Activated naive CD8-positive, alpha-beta T cell treated with anti-CD3 and anti-CD28 coated beads for 36 hours (primary cell): Measurements from ENCODE around the gene CAMTA1. TPM values are rescaled to one million over a fixed set of nuclear protein-coding genes. Genes with fewer than 3 reads are reported as not detected.

Source experiments
- DNase-seq: peaks from one replicate; pipeline ENCODE4 v3.0.0; 2021
- H3K27ac Mint-ChIP-seq: one replicate; pipeline ENCODE4 v1.8.0; 2022; ENCODE audit warnings: mild to moderate bottlenecking, moderate library complexity, mixed read lengths
- H3K27me3 Mint-ChIP-seq: one replicate; pipeline ENCODE4 v1.8.0; 2022; ENCODE audit warnings: mild to moderate bottlenecking, mixed read lengths
- H3K36me3 Mint-ChIP-seq: one replicate; pipeline ENCODE4 v1.8.0; 2021; ENCODE audit warnings: mild to moderate bottlenecking, mixed read lengths
- H3K4me1 Mint-ChIP-seq: one replicate; pipeline ENCODE4 v1.8.0; 2021; ENCODE audit warnings: mixed read lengths
- H3K4me3 Mint-ChIP-seq: one replicate; pipeline ENCODE4 v1.8.0; 2022; ENCODE audit warnings: mild to moderate bottlenecking, moderate library complexity, mixed read lengths
- H3K9me3 Mint-ChIP-seq: one replicate; pipeline ENCODE4 v1.8.0; 2022; ENCODE audit warnings: mixed read lengths
- total RNA-seq, 2 experiments: library from RNA; stranded (reverse); gene quantifications; one replicate each; pipeline ENCODE4 v1.2.3, GENCODE V29; 2021

CAMTA1 gene
- total RNA-seq, 2 experiments from 2014 or later, result 70.4 to 71.4 TPM

DNA sequence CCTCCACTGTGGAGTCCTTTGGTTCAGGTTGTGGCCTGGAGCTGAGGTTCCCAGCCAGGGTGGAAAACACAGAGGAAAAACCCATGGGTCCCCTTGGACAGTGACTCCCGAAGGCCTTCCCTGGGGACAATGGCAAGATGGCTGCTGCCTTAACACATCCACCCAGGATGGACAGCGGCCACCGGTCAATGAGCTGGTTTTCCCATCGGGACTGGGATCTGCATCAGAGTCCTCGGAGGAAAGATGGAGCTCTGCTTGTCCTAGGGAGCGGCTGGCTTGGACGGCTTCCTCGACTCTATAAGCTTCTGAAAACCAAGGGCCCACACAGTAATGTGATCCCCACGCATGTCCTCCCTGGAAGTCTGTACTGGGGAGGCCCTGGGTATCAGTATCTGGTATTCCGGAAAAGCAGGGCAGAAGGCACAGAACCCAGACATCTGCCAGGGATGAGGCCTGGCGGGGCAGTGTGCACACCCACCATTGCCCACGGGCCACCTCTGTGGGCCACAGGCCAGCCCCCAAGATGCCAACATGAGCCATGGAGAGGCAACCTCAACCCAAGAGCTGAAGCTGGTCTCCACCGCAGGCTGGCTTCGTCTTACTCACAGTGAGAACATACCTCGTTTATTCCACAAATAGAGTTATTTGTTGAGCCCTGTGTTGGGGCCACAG lies 891.2 kb downstream of the CAMTA1 start:
- Mint-ChIP-seq H3K4me1 (no peaks in the 10 kb centered on the region), H3K27me3 (no peaks in the 10 kb centered on the region), H3K36me3 (no peaks in the 10 kb centered on the region), H3K9me3 (no peaks in the 10 kb centered on the region), H3K4me3 (no peak overlapping the region), H3K27ac (no peak overlapping the region)
- DNase-seq, result no peak

DNA sequence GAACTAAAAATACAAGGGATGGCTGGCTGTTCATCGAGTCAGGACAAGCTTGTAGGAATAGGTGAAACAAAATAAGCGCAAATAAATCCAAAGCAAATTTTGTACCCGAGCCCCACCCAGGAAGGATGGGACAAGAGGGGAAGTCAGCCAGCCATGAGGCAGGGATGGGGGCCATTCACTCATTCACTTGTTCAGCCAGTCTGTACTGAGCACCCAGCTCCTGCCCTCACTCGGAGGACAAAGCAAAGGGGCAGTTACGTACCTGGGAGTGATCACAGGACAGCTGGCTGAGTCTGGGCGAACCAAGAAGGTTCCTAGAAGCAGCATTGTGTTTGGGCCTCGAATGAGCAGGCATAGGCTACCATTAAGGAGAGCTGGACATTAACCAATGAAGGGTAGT lies 891.9 kb downstream of the CAMTA1 start:
- H3K4me3 Mint-ChIP-seq, result no peak overlapping the region

DNA sequence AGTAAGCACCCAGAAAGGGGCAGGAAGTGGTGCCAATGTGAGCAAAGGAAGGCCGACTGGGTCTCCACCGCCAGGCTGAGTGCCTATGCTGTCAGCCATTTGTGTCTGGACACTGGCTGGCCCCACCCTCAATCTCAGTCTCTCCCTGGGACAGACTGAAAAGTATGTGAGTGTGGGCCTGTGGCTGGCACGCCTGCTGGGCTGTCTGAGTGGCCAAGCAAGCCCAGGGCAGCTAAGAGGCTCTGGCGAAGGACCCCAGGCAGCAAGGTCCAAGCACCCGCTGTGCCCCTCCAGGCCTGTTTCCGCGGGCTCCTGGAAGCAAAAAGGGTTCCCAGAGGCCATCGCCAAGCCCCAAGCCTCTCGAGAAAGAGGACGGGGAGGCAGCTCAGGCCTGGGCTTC lies 892.6 kb downstream of the CAMTA1 start:
- Mint-ChIP-seq H3K27me3 (no peaks in the 10 kb centered on the region), H3K9me3 (no peaks in the 10 kb centered on the region), H3K4me1 (no peaks in the 10 kb centered on the region), H3K27ac (no peak overlapping the region), H3K4me3 (no peak overlapping the region), H3K36me3 (no peaks in the 10 kb centered on the region)
- no peak for DNase-seq

More for the DNA sequence above, 891.9 kb downstream of the CAMTA1 start:
- Mint-ChIP-seq H3K27ac (no peak overlapping the region), H3K36me3 (no peaks in the 10 kb centered on the region), H3K4me1 (no peaks in the 10 kb centered on the region), H3K9me3 (no peaks in the 10 kb centered on the region), H3K27me3 (no peaks in the 10 kb centered on the region)
- no peak for DNase-seq

DNA sequence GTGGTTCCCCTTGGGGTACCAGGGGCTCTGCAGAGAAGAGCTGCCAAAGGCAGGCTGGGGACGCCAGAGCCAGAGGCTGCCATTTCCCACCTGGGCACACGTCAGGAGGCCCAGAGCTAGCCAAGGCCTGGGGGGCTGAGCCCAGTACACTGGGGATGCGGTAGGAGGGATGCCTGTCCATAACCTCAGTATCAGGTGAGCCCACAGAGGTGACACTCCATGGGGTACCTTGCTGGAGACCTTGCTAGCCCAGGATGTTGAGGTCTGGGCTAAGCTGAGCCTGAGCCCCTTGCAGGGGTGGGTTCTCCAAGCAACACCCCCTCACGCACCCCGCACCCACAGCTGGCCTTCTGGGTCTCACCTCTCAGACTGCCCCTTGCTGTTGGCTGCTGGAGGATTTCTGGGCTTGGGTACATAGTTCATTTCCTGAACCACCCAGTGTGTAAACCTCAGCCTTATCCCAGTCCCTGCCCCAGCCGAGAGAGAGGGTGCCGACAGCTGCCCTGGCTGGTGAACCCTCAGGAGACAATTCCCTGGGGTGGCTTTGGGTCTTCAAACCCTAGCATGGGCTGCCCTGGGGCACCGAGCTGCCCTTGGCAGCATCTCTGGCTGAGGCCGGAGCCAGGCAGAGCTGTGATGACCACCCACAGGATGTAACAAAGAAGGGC lies 893.4 kb downstream of the CAMTA1 start:
- H3K27ac Mint-ChIP-seq, result no peak overlapping the region
- no peaks in the 10 kb centered on the region for H3K36me3 Mint-ChIP-seq
- no peaks in the 10 kb centered on the region for H3K4me1 Mint-ChIP-seq
- no peak for DNase-seq
- H3K9me3 Mint-ChIP-seq, result no peaks in the 10 kb centered on the region
- H3K4me3 Mint-ChIP-seq, result no peak overlapping the region
- H3K27me3 Mint-ChIP-seq, result no peaks in the 10 kb centered on the region

DNA sequence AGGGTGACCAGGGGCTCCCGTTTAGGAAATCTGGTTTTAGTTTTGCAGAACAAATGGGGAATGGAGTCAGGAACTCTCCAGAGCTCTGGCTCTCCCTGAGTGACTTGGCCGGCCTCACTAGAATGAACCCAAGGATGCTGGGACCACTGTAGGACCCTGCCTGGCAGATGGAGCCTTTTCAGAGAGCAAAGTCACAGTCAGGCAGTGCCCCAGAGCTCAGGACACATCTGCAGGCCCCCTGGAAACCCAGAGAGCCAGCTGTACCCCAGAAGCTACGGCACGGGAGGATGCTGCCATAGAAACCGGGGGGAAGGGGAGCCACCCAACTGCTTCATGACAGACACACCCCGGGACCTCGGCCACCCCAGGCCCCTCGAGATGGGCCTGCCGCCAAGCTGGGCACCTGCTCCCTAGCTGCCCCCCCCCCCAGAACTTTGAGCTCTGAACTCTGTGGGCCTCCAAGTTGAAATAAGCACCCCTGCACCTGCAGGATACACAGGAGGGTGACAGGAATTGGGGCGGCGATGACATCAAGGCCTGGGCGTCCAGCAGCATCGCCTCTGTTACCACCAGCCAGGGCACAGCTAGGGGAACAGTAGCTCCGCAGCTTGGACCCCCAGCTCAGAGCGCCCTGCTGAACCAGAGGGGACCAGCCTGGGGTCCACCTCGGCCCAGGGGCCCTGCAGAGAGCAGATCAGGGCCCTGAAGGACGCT lies 894.1 kb downstream of the CAMTA1 start:
- peak overlapping the region; percentile 14 for H3K4me3 Mint-ChIP-seq
- no peaks in the 10 kb centered on the region for H3K27me3 Mint-ChIP-seq
- no peaks in the 10 kb centered on the region for H3K36me3 Mint-ChIP-seq
- H3K4me1 Mint-ChIP-seq, result no peaks in the 10 kb centered on the region
- no peak overlapping the region for H3K27ac Mint-ChIP-seq
- DNase-seq, result no peak
- H3K9me3 Mint-ChIP-seq, result no peaks in the 10 kb centered on the region

DNA sequence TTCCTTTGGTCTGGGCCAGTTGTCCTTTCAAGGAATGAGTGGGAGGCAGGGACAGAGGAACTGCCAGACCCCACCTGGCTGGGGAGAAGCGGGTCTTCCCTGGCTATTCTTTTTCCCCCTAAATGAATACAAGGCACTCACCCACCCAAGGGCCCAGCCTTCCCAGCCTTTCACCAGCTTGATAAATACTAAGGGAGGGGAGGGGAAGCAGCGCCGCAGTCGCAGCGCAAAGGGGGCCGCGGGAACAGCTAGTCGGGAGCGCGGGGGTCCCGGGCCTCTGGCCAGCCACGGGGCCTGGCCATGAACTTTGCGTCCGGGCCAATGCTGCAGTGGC lies 894.6 kb downstream of the CAMTA1 start:
- H3K27ac Mint-ChIP-seq, result no peak overlapping the region
- H3K27me3 Mint-ChIP-seq, result no peaks in the 10 kb centered on the region
- H3K4me1 Mint-ChIP-seq, result no peaks in the 10 kb centered on the region
- DNase-seq, result no peak
- H3K36me3 Mint-ChIP-seq, result no peaks in the 10 kb centered on the region
- H3K4me3 Mint-ChIP-seq, result no peak overlapping the region
- no peaks in the 10 kb centered on the region for H3K9me3 Mint-ChIP-seq

DNA sequence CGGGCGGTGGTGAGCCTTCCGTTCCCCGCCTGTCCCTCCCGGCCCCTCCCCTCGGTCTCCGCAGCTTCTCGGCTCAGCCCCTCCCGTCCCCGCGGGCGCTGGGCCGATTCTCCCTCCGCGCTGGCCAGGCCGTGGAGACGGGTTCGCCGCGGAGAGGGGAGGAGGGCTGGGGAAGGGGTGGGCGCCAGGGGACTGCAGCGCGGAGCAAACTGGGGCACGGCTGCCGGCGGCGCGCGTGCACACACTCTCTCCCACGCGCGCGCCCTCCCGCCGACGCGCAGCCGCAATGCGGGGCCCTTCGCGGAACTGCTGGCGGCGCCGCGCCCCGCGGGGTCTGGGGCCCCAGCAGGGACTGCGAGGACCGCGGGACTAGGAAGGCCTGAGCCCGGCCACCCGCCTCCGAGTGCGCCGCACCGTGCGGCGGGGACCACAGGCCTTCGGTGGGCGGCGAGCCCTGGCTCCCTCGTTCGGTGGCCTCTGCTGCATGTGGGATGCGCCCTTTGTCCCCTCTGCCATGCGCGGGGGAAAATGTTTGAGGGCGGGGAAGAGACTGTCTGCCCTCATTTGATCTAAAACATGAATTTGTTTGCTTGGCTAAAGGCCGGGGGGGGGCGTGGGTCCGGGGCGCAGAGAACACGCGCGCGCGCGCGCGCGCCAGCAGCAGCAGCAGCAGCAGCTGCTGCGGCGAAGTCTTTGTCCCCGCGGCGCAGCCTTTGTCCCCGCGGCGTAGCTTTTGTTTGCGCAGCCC lies 895.1 kb downstream of the CAMTA1 start:
- Mint-ChIP-seq H3K36me3 (no peaks in the 10 kb centered on the region), H3K9me3 (no peaks in the 10 kb centered on the region), H3K27me3 (no peaks in the 10 kb centered on the region), H3K4me3 (peak overlapping the region; percentile 74), H3K4me1 (no peaks in the 10 kb centered on the region), H3K27ac (no peak overlapping the region)
- DNase-seq, result peak; percentile 50

DNA sequence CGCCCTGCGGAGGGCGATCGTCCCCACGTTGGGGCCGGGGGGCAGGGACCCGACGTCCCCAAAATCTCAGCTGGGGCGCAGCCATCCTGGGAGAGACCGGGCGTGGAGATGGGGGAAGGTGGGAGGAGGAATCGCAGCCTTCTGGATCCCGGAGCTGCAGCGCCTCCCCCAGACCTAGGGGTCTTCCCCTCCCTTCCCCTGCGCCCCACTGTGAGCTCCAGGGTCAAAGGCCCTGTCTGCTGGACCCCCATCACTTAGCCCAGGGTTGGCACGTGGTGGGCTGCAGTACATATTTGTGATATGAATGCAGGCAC lies 895.7 kb downstream of the CAMTA1 start:
- H3K4me1 Mint-ChIP-seq, result no peaks in the 10 kb centered on the region
- H3K27ac Mint-ChIP-seq, result no peak overlapping the region
- no peaks in the 10 kb centered on the region for H3K9me3 Mint-ChIP-seq
- no peaks in the 10 kb centered on the region for H3K36me3 Mint-ChIP-seq
- H3K4me3 Mint-ChIP-seq, result peak overlapping the region; percentile 65
- H3K27me3 Mint-ChIP-seq, result no peaks in the 10 kb centered on the region
- DNase-seq, result no peak

DNA sequence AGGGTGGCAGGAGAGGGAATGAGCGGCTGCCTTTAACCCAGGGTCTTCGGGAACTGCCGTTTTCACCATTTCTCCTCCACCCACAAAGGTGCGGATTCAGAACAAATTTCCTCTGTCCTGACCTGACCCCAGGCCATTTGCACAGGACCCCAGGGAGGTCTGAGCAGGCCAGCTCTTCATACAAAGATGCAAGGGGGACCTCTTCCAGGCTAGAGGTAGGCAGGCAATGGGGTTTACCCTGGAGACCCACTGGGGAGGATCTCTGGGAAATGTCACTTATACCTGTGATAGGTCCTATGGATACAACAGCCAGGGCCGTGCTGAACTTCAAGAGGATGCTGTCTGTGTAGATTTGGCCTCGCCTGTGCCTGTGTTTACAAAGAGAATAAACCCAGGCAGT lies 896.1 kb downstream of the CAMTA1 start:
- Mint-ChIP-seq H3K27me3 (no peaks in the 10 kb centered on the region), H3K9me3 (no peaks in the 10 kb centered on the region), H3K27ac (no peak overlapping the region), H3K36me3 (no peaks in the 10 kb centered on the region), H3K4me1 (no peaks in the 10 kb centered on the region), H3K4me3 (no peak overlapping the region)
- DNase-seq, result no peak

DNA sequence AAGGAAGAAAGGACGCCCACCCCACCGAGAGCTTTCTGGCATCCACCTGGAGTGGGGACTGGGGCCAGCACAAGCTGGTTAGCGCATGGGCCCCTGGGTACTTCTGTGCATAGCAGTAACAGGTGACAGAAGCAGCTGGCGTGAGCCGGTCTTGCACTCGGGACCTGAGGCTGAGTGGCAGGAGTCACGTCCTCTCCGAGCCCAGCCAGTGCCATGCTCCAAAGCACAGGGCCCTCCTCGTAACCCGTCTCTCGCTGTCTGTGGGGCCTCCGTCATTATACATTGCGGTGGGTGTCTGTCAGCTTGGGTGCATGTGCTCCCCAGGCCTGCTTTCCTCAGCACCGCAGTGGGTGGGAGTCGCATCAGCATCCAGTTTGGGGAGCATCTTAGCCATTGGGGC lies 898.3 kb downstream of the CAMTA1 start:
- H3K4me3 Mint-ChIP-seq, result no peak overlapping the region
- no peaks in the 10 kb centered on the region for H3K27me3 Mint-ChIP-seq
- no peaks in the 10 kb centered on the region for H3K9me3 Mint-ChIP-seq
- no peaks in the 10 kb centered on the region for H3K36me3 Mint-ChIP-seq
- no peak for DNase-seq
- H3K4me1 Mint-ChIP-seq, result no peaks in the 10 kb centered on the region
- H3K27ac Mint-ChIP-seq, result no peak overlapping the region

DNA sequence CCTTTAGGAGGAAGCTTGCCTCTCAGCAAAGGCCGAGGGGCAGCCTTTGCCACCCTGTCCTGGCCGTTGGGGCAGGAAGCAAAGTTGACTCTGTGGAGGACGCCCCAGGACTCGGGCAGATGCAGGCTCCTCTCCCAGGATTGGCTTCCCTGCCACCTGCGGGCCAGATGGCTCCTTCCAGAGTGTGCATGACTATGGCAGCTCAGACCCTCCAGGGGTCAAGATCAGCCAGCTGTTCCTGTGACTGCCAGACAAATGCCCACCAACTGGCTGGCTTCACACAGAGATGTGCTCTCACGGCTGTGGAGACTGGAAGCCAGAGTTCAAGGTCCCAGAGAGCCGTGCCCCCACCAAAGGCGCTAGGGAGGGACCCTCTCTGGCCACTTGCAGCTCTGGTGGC lies 898.9 kb downstream of the CAMTA1 start:
- H3K4me1 Mint-ChIP-seq, result no peaks in the 10 kb centered on the region
- no peak for DNase-seq
- no peaks in the 10 kb centered on the region for H3K27me3 Mint-ChIP-seq
- H3K9me3 Mint-ChIP-seq, result no peaks in the 10 kb centered on the region
- no peak overlapping the region for H3K4me3 Mint-ChIP-seq
- H3K36me3 Mint-ChIP-seq, result no peaks in the 10 kb centered on the region
- H3K27ac Mint-ChIP-seq, result no peak overlapping the region

DNA sequence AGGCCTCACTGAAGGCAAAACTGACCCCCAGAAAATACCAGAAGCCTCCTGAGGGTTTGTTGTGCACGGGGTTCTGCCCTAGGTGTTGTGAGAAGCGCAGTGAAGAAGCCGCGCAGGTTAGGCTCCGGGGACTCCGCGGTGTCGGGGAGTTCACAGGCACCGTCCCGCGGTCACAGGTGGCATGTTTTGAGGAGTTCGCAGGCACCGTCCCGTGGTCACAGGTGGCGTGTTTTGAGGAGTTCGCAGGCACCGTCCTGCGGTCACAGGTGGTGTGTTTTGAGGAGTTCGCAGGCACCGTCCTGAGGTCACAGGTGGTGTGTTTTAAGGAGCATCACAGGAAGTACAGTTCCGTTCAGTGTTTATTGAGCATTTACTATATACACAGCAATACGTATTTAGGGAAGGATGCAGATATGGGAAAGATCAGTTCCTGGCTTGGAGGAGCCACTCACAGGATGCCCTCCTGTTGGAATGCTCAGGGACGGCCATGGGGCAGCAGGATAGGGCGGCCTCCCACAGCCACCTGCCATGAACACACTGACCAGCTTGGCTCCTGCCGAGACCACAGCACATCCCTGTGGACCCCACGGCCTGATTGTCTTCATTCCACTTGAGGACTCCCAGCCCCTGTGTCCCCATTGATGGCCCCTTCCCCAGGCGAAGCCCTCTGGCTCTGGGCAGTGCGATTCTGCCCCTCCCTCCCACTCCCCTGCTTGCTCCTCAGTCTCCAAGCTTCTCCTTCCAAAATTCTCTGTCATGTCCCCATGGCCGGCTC lies 899.8 kb downstream of the CAMTA1 start:
- no peaks in the 10 kb centered on the region for H3K36me3 Mint-ChIP-seq
- no peak for DNase-seq
- no peak overlapping the region for H3K27ac Mint-ChIP-seq
- H3K4me3 Mint-ChIP-seq, result no peak overlapping the region
- H3K27me3 Mint-ChIP-seq, result no peaks in the 10 kb centered on the region
- H3K9me3 Mint-ChIP-seq, result no peaks in the 10 kb centered on the region
- H3K4me1 Mint-ChIP-seq, result no peaks in the 10 kb centered on the region

DNA sequence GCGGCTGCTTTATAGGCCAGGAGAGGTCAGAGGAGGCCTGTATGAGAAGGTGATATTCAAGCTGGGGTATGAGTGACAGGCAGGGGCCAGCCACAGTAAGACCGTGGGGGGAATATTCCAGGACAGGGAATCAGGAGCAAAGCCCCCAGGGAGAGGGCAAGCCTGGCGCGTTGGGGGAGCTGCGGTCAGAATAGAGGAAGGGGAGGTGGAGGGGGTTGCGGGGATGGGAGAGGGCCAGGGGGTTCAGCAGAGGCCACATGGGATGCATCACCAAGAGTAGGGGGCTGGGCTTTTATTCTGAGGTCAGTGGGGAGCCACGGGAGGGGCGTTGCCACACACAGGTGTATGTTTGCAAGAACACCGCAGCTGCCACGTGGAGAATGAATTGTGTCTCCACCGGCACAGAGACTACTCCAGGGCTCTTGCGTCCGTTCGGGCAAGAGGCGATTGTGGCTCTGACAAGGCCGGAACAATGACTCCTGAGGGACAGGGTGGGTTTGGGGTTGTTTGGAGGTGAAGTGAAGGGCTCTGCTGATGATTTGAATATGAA lies 901.1 kb downstream of the CAMTA1 start:
- Mint-ChIP-seq H3K27me3 (peaks cover 4% of the 10 kb centered on the region), H3K36me3 (no peaks in the 10 kb centered on the region), H3K4me3 (no peak overlapping the region), H3K9me3 (no peaks in the 10 kb centered on the region), H3K27ac (no peak overlapping the region), H3K4me1 (no peaks in the 10 kb centered on the region)
- DNase-seq, result no peak

DNA sequence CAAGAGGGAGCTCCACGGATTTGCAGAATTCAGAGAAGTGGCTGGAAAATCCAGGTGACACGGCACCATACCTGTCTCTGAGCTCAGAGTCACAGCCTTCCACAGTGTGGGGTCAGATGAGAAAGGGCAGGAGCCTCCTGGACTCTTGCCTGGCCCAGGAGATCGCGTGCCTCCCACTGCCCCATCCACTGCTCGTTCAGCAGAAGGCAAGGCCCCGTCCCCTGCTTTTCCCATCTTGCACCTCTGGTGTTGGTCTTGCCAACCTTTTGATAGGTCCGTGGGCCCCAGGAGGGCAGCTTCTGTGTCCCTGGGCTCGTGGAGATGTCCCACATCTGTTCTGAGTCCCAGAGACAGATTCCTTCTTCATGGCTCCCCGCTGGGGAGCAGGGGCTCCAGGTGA lies 902.2 kb downstream of the CAMTA1 start:
- Mint-ChIP-seq H3K4me3 (no peak overlapping the region), H3K9me3 (no peaks in the 10 kb centered on the region), H3K36me3 (no peaks in the 10 kb centered on the region), H3K27me3 (peaks cover 4% of the 10 kb centered on the region), H3K4me1 (no peaks in the 10 kb centered on the region), H3K27ac (no peak overlapping the region)
- no peak for DNase-seq

DNA sequence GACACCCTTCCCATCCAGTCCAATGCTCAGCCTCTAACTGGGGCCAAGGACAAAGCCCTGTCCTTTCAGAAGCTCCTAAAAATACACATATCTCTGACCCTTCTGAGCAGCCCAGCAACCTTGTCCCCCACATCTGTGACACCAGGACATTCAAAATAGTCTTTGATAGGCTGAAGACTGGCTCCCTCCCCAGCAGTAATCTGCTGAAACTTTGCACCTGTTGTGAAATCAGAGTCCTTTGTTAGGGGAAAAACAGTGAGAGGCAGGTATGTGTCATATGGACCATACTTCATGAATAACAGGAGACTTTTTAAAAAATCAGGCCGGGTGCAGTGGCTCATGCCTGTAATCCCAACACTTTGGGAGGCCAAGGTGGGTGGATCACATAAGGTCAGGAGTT lies 903.4 kb downstream of the CAMTA1 start:
- DNase-seq, result no peak

More for the DNA sequence above, 903.4 kb downstream of the CAMTA1 start:
- Mint-ChIP-seq H3K4me3 (no peak overlapping the region), H3K9me3 (peaks cover 8% of the 10 kb centered on the region), H3K36me3 (peaks cover under 1% of the 10 kb centered on the region), H3K4me1 (no peaks in the 10 kb centered on the region), H3K27ac (no peak overlapping the region), H3K27me3 (peaks cover 12% of the 10 kb centered on the region)
